PC-9 (cell line): ENCODE data around the gene SGCD. TPM values are rescaled to one million over a fixed set of nuclear protein-coding genes. Genes with fewer than 3 reads are reported as not detected.

ENCODE experiments used
- BruUV-seq: library from RNA; stranded (reverse); fragments of 400-500 nt; replicated peaks from 2 replicates; lab custom pipeline; 2021; lab: Mats Ljungman, UMichigan
- CTCF ChIA-PET: fragments of 300-600 bp; sonication (Branson Sonifier 250); formaldehyde crosslinking; loops from one replicate; lab custom pipeline; 2022; ENCODE audit warnings: antibody characterized with exemption; lab: Charles Lee
- POLR2A ChIA-PET: fragments of 300-600 bp; sonication (Branson Sonifier 250); formaldehyde crosslinking; loops from one replicate; lab custom pipeline; 2022; ENCODE audit warnings: antibody characterized with exemption; ENCODE audit not compliant: unreplicated experiment; lab: Charles Lee
- DNase-seq, 2 experiments: peaks; one replicate each; pipeline versions ENCODE4 v3.0.0 to v3.0.0-alpha.2; 2015 to 2022; ENCODE audit warnings: mixed read lengths in 1 of 2
- H2AFZ ChIP-seq: fragments of 200-600 bp; sonication (generic); 2 replicates; pipeline ENCODE4 v1.8.1; 2017; ENCODE audit warnings: antibody characterized with exemption
- H3F3A ChIP-seq: fragments of 200-600 bp; sonication (generic); 2 replicates; pipeline ENCODE4 v1.8.1; 2017; ENCODE audit warnings: antibody characterized with exemption, mild to moderate bottlenecking, low read depth; ENCODE audit not compliant: insufficient read depth
- H3K27ac ChIP-seq: fragments of 200-600 bp; sonication (generic); 2 replicates; pipeline ENCODE4 v1.6.1; 2016; ENCODE audit warnings: mixed run types
- H3K27me3 ChIP-seq: fragments of 200-600 bp; sonication (generic); 2 replicates; pipeline ENCODE4 v1.6.1; 2016; ENCODE audit warnings: low read depth, mixed run types; ENCODE audit not compliant: insufficient read depth
- H3K36me3 ChIP-seq: fragments of 200-600 bp; sonication (generic); 2 replicates; pipeline ENCODE4 v1.6.1; 2016; ENCODE audit warnings: low read depth, mixed run types
- H3K4me1 ChIP-seq: fragments of 200-600 bp; sonication (generic); replicated peaks from 2 replicates; pipeline ENCODE4 v1.6.1; 2016; ENCODE audit warnings: mixed run types; ENCODE audit not compliant: insufficient read depth
- H3K4me2 ChIP-seq: fragments of 200-600 bp; sonication (generic); 2 replicates; pipeline ENCODE4 v1.6.1; 2017; ENCODE audit warnings: mixed run types
- H3K4me3 ChIP-seq: fragments of 200-600 bp; sonication (generic); 2 replicates; pipeline ENCODE4 v1.6.1; 2016; ENCODE audit warnings: mixed run types
- H3K79me2 ChIP-seq: fragments of 200-600 bp; sonication (generic); 2 replicates; pipeline ENCODE4 v1.6.1; 2017; ENCODE audit warnings: low read depth, mixed run types
- H3K9me2 ChIP-seq: fragments of 200-600 bp; sonication (generic); 2 replicates; pipeline ENCODE4 v1.8.1; 2017; ENCODE audit warnings: mild to moderate bottlenecking; ENCODE audit not compliant: insufficient read depth
- H3K9me3 ChIP-seq: fragments of 200-600 bp; sonication (generic); 2 replicates; pipeline ENCODE4 v1.8.1; 2016; ENCODE audit warnings: low read depth; ENCODE audit not compliant: insufficient read depth
- H4K20me1 ChIP-seq: fragments of 200-600 bp; sonication (generic); 2 replicates; pipeline ENCODE4 v1.8.1; 2017; ENCODE audit not compliant: insufficient read depth
- EZH2 ChIP-seq: fragments of 200-600 bp; sonication (generic); IDR thresholded peaks from 2 replicates; pipeline ENCODE4 v1.8.0; 2017; ENCODE audit warnings: antibody characterized with exemption, low read depth
- intact Hi-C: fragments of 100-400 bp; cut with micrococcal nuclease; formaldehyde crosslinking; loops from one replicate; pipeline ENCODE4 v1.10.0; 2022; ENCODE audit not compliant: unreplicated experiment
- total RNA-seq: library from RNA; stranded (reverse); gene quantifications from 2 replicates; pipeline ENCODE4 v1.2.3, GENCODE V29; 2021
- TF ChIP-seq, protein P1 (sequence below): fragments of 200-600 bp; sonication (generic); conservative IDR thresholded peaks from 2 replicates; pipeline ENCODE4 v1.6.1; 2017; ENCODE audit warnings: mixed run types, antibody characterized with exemption, mild to moderate bottlenecking, moderate library complexity

The SGCD gene
- total RNA-seq, 1 experiment from 2014 or later: not detected

DNA sequence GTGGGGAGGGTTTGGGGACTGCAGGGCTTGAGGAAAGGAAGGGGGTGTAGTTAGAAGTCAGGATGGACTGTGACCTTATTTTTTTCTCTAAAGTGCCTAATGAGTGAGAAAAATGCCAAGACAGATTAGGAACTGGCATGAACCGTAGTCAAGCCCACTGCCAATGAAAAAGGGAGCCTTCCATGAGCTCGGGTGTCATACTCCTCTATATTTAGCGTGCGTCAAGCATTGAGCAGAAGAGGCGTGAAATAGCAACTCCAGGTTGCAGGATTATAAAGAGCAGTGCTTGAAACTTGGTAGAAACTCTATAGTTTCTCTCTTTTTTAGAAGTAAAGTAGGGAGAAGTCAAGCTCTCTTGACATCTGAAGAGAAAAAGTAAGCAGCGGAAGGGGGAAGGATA lies 1.8 kb downstream of the SGCD start:
- CTCF ChIA-PET: no interaction called here
- H2AFZ ChIP-seq: no peak overlapping the region
- TF ChIP-seq EZH2: no peak
- TF ChIP-seq, protein P1, sequence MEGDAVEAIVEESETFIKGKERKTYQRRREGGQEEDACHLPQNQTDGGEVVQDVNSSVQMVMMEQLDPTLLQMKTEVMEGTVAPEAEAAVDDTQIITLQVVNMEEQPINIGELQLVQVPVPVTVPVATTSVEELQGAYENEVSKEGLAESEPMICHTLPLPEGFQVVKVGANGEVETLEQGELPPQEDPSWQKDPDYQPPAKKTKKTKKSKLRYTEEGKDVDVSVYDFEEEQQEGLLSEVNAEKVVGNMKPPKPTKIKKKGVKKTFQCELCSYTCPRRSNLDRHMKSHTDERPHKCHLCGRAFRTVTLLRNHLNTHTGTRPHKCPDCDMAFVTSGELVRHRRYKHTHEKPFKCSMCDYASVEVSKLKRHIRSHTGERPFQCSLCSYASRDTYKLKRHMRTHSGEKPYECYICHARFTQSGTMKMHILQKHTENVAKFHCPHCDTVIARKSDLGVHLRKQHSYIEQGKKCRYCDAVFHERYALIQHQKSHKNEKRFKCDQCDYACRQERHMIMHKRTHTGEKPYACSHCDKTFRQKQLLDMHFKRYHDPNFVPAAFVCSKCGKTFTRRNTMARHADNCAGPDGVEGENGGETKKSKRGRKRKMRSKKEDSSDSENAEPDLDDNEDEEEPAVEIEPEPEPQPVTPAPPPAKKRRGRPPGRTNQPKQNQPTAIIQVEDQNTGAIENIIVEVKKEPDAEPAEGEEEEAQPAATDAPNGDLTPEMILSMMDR: no peak
- POLR2A ChIA-PET: no interaction called here
- no peaks in the 10 kb centered on the region for H3K36me3 ChIP-seq
- intact Hi-C loops: no loop called here
- no peaks in the 10 kb centered on the region for H3K9me3 ChIP-seq
- no peaks in the 10 kb centered on the region for H3F3A ChIP-seq
- no peaks in the 10 kb centered on the region for H4K20me1 ChIP-seq
- H3K27ac ChIP-seq: no peak overlapping the region
- no peak overlapping the region for H3K4me3 ChIP-seq
- no peaks in the 10 kb centered on the region for H3K79me2 ChIP-seq
- no TSS peak for BruUV-seq
- no peak overlapping the region for H3K4me2 ChIP-seq
- DNase-seq: no peak
- H3K27me3 ChIP-seq: peaks cover 34% of the 10 kb centered on the region
- no peaks in the 10 kb centered on the region for H3K9me2 ChIP-seq
- H3K4me1 ChIP-seq: no peaks in the 10 kb centered on the region

- H3K4me3 ChIP-seq: no peak overlapping the region
- DNase-seq: no peak
- intact Hi-C loops: no loop called here
- H3K4me1 ChIP-seq: no peaks in the 10 kb centered on the region
- H3K9me3 ChIP-seq: no peaks in the 10 kb centered on the region
- no TSS peak for BruUV-seq
- POLR2A ChIA-PET: no interaction called here
- CTCF ChIA-PET: no interaction called here
- no peak overlapping the region for H3K27ac ChIP-seq
- no peaks in the 10 kb centered on the region for H3K9me2 ChIP-seq
- H4K20me1 ChIP-seq: no peaks in the 10 kb centered on the region
- no peak overlapping the region for H3K4me2 ChIP-seq
- H3K79me2 ChIP-seq: no peaks in the 10 kb centered on the region
- no peak overlapping the region for H2AFZ ChIP-seq
- H3K36me3 ChIP-seq: no peaks in the 10 kb centered on the region
- no peaks in the 10 kb centered on the region for H3F3A ChIP-seq
- peaks cover 31% of the 10 kb centered on the region for H3K27me3 ChIP-seq
- TF ChIP-seq EZH2: no peak
- TF ChIP-seq, protein P1: no peak
These were observed 2.2 kb downstream of the SGCD start for GRCh38 chr5:156329171-156329611.

GRCh38 chr5:156330141-156330870 lies 3.3 kb downstream of the SGCD start:
- no peaks in the 10 kb centered on the region for H3F3A ChIP-seq
- H3K9me3 ChIP-seq: no peaks in the 10 kb centered on the region
- BruUV-seq: no TSS peak
- no peak overlapping the region for H3K4me2 ChIP-seq
- H3K4me1 ChIP-seq: no peaks in the 10 kb centered on the region
- H3K9me2 ChIP-seq: no peaks in the 10 kb centered on the region
- intact Hi-C loops: no loop called here
- no peak overlapping the region for H3K27ac ChIP-seq
- H3K27me3 ChIP-seq: peaks cover 25% of the 10 kb centered on the region
- TF ChIP-seq, protein P1: no peak
- TF ChIP-seq EZH2: no peak
- CTCF ChIA-PET: no interaction called here
- POLR2A ChIA-PET: no interaction called here
- H4K20me1 ChIP-seq: no peaks in the 10 kb centered on the region
- H3K4me3 ChIP-seq: no peak overlapping the region
- H2AFZ ChIP-seq: no peak overlapping the region
- no peak for DNase-seq
- H3K79me2 ChIP-seq: no peaks in the 10 kb centered on the region
- no peaks in the 10 kb centered on the region for H3K36me3 ChIP-seq
